ENCODE data around the gene HIPK2.

HIPK2 gene

DNA sequence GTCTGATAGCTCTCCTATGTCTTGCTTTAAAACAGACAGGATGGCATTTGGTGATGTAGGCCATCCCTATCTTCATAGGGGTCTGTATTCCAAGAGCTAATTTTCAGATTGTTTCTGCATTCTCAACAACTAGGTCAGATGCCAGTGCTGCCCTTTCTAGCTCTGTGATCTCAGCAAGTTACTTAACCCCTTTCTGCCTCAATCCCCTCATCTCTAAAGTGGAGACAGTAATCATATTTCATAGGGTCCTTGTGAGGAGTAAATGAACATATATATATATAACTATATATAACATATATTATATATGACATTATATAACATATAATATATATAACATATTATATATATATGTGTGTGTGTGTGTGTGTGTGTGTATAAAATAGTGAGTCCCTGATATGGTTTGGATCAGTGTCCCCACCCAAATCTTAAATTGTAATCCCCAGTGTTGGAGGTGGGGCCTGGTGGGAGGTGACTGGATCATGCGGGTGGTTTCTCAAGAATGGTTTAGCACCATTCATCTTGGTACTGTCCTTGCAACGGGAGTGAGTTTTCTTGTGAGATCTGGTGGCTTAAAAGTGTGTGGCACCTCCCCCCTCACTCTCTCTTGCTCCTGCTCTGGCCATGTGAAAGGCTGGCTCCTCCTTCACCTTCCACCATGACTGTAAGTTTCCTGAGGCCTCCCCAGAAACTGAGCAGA, 45.2 kb downstream of the HIPK2 start:
- DNase-seq, result no peak

DNA sequence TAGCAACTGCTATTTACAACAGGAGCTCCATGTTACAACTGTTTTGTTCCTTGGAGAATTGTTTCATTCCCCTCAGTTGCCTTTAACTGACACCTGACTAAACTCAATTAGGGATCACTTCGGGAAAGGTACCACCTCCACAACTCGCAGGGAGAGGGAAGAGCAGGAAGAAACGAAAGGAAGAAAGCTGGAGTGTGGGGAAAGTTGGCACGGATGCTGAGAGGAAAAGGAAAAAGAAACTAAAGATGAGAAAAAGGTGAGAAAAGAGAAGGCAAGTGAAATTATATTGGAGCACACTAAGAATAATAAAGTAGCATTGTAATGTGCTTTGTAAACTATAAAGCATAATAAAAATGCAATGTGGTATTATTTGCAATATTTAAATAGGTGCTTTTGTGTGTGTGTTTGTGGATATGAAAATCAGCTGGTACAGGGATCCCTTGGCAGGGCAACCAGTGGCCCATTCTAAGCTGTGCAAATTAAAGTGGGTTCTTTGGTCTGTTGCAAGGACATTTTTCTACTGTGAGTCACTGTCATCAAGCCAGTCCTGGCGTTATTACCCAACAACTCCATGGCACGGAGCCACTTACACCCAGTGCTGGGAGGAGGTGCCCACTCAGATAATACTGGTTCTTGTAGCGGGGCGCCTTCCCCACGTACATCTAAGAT, 45.9 kb downstream of the HIPK2 start:
- no peak for DNase-seq

GRCh38 chr7:139730746-139731612, 46.8 kb downstream of the HIPK2 start:
- DNase-seq, result no peak

GRCh38 chr7:139728203-139728602, 49.6 kb downstream of the HIPK2 start:
- no peak for DNase-seq

- no peak for DNase-seq
These were observed 50.6 kb downstream of the HIPK2 start for GRCh38 chr7:139727151-139727705.

- DNase-seq, result no peak
These were observed 51.3 kb downstream of the HIPK2 start for GRCh38 chr7:139726485-139726869.

DNA sequence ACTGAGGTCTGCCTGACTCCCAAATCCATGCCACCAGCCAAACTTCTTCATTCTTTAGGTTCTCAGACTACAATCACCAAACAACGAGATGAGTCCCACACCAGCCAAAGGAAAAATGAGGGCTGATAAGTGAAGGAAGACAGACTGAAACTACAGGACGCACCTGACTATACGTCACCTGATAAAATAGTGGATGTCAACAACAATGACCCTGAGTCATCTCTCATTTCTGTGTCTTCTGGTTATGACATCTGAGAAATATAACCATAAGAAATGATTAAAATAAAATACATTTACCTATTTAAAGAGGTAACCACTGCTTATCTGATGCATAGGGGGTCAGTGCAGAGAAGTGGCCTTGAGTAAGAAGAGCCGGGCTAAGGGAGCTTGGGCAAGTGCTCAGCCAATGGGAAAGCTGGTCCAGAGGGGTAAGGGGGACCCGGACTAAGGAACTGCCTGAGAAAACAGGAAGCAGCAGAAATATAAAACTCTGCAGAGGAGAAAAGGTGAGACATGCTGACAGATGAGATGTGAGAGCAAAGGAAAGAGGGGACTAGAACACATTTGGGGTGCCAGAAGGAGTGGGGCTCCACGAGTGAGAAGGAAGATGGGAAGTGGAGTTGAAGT, 51.8 kb downstream of the HIPK2 start:
- DNase-seq, result no peak

GRCh38 chr7:139725077-139725476, 52.7 kb downstream of the HIPK2 start:
- DNase-seq, result no peak

DNA sequence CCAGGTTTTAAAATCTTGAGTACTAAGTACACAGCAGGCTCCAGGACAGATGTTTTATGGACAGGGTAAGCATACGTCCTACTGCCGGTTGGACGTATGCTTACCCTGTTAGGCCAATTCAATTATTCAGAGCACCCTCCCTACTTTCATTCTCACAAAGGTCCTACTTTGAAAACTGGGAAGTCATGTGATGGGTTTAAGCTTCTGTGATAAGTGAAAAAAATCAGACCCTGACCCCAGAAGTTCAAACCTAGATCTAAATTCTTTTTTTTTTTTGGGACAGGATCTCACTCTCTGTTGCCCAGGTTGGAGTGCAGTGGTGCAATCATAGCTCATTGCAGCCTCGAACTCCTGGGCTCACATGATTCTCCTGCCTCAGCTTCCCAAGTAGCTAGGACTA, 55.2 kb downstream of the HIPK2 start:
- DNase-seq, result no peak

- DNase-seq, result no peak
These were observed 56.0 kb downstream of the HIPK2 start for GRCh38 chr7:139721821-139722220.

GRCh38 chr7:139721417-139721816, 56.4 kb downstream of the HIPK2 start:
- no peak for DNase-seq

DNA sequence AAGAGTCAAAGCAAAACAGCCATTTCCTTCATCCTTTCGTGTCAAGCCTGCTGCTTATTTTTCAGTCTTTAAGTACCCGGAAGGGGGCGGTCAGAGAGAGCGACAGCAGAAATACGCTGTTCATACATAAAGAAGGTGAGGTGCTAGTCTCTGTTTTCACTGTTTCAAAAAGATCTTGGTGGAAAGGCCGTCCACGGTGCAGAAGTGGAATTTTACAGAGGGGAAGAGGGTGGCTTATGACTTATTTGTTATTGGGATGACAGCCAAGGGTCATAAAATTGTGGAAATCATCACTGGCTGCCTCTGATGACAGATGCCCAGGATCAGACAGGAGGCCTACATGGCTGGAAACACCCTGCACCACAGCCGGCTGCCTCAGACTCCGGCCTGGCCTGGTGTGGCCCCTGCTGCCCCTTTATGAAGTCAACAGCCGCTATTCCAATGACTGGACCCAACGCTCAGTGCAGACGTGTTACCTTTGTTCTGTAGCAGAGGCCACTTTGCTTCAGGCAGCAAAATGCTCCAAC, 57.0 kb downstream of the HIPK2 start:
- DNase-seq, result peak; percentile 86

DNA sequence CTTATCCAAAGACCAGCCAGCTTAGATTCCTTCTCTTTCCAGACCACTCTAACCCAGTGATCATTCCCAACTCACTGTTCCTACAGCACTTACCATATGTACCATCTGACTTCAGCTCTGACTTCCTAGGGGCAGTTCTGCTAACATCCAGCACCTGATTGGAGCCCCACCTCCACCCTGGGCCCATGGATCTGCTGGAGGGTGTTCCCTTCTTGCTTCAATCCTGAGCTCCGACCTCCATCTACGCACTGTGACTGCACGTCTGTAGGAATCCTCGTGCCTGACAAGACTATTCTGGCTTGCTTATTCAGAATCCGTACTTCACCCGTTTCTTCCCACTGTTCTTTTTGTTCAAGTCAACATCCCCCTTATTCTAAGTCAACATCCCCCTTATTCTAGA, 57.6 kb downstream of the HIPK2 start:
- DNase-seq, result no peak

DNA sequence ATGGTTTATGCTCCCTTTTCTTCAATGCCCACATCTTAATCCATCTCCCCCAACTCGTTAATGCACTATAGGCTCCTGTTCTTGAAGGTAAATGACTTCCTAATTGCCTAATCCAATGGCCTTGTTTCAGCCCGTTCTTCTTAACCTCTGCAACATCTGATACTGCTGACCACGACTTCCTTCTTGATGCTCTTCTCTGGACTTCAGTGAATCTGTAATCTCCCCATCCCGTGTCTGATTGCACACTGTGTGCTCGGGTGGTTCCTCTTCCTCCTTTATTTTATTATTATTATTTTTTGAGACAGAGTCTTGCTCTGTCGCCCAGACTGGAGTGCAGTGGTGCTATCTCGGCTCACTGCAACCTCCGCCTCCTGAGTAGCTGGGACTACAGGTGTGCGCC, 58.9 kb downstream of the HIPK2 start:
- DNase-seq, result no peak

DNA sequence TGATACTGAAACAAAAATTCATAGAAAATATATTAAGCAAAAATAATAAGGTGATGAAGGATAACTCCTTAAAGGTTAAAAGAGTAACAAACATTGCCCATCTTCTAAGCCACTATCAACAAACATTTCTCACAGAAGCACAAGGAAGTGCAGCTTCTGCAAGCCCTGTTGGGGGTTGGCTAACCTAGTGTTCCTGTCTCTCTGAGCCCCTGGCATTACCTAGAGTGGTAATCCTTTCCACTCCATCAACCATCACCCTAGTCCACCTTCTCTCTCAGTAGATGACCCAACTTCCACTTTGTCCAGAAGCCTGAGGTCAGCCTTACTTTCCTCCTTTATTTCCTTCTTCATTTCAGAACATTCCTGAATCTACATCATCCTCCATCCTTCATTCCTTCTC, 59.7 kb downstream of the HIPK2 start:
- DNase-seq, result no peak

DNA sequence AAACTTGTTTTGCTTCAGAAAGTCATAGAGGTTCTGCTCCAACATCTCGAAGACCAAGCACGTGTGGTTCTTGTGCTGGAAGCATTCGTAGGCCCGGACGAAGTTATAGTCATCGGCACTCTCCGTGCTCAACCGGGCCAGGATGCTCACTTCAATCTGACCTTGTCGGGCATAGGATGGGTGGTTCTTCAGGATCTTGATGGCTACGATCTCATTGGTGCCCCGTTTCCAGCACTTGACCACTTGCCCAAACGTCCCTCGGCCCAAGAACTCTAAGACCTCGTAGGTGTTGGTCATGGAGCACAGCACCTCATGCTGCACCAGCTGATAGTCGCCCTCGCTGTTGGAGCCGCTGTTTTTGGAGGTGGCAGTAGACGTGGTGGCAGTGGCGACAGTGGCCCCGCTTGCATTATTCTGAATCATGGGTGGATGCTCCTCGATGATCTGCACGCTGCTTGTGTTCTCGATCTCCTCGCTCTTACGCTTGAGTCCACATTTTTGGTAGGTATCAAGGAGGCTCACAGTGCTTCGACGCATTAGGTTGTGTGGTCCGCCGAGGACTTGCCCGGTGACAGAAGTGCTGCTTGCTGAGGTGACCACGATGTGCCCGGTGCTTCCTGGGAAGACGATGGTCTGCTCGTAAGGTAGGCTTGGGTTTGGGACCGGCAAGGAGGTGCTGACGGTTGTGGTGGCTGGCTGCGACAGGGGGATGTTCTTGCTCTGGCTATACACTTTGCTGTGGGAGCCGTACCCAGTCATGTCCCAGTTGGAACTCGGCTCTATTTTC, 61.4 kb downstream of the HIPK2 start:
- DNase-seq, result no peak

GRCh38 chr7:139715194-139715815, 62.5 kb downstream of the HIPK2 start:
- no peak for DNase-seq

GRCh38 chr7:139714163-139714901, 63.5 kb downstream of the HIPK2 start:
- no peak for DNase-seq

DNA sequence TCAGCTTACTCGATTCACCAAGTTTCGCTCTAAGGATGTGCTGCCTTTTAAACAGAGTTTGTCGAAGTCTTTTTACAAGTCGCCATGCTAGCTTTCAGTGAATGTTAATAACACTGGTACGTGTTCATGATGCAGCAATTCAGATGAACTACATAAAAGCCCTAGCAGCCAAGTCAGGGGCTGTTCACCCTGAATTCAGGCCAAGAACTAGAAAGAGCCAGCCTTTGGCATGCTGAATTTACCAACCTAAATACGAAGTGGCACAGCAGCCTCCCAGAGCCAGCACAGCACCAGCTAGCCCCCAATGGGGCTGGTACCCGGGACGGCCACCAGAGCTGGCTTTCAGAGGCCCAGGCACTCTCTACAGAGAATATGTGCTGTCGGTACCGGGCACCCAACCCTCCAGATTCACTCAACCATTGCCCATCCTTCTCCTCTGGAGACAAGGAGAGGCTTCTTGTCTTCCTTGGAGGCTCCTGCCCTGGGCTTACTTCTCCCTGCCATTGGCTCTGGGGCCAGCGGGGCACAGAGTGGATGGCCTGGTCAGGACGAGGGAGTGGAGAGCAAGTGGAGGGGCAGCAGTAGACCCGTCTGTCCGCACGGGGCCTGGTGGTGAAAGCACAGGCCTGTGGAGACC, 64.2 kb downstream of the HIPK2 start:
- no peak for DNase-seq

DNA sequence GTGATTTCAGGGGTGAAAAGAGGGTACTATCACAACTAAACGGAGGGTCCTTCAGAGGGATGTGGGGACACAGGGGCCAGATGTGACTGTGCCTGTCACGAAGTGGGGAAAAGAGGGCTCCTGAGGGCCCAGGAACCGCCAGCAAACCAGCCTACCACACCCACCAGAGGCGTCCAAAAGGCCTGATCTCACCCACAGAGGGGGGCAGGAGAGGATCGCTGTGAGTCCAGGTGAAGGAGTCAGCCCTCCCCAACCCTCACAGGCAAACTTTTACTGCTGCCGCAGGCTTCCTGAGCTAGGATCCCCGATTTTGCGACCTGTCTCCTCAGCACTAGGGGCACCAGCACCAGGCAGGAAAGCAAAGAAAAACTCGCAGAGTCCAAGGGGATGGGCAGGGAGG, 64.7 kb downstream of the HIPK2 start:
- no peak for DNase-seq

All from SHP77 treated with DMSO at 0.1 percent for 48 hours (cell line).